ENCODE data around the gene MCUB.

Gene MCUB

GRCh38 chr4:109729117-109729717 is 169.2 kb downstream of the MCUB start:
- peak in 1 of 2 donors; percentile 1 for DNase-seq (ENCODE audit: low read depth in 2 of 2)

- peak; percentile 50 to 56 for DNase-seq (ENCODE audit: low read depth in 2 of 2)
Measured at GRCh38 chr4:109729718-109730618, 169.9 kb downstream of the MCUB start, which contains the start of gene PLA2G12A. Gene PLA2G12A (minus strand): TSS chr4:109730070. CDS start chr4:109729809, 261 bp downstream.

- no peak for DNase-seq (ENCODE audit: low read depth in 2 of 2)
Measured at GRCh38 chr4:109730619-109731545, 170.8 kb downstream of the MCUB start.

- no peak for DNase-seq (ENCODE audit: low read depth in 2 of 2)
Measured at GRCh38 chr4:109733728-109734127, 173.7 kb downstream of the MCUB start.

GRCh38 chr4:109735566-109736365 is 175.7 kb downstream of the MCUB start:
- no peak for DNase-seq (ENCODE audit: low read depth in 2 of 2)

All from stimulated activated CD4-positive, alpha-beta T cell treated with anti-CD3 and anti-CD28 coated beads, Interleukin-1b, Interleukin-23, amount 100 ng/mL, for 1 hour (primary cell).